ENCODE results near the gene SLCO3A1.

DNA sequence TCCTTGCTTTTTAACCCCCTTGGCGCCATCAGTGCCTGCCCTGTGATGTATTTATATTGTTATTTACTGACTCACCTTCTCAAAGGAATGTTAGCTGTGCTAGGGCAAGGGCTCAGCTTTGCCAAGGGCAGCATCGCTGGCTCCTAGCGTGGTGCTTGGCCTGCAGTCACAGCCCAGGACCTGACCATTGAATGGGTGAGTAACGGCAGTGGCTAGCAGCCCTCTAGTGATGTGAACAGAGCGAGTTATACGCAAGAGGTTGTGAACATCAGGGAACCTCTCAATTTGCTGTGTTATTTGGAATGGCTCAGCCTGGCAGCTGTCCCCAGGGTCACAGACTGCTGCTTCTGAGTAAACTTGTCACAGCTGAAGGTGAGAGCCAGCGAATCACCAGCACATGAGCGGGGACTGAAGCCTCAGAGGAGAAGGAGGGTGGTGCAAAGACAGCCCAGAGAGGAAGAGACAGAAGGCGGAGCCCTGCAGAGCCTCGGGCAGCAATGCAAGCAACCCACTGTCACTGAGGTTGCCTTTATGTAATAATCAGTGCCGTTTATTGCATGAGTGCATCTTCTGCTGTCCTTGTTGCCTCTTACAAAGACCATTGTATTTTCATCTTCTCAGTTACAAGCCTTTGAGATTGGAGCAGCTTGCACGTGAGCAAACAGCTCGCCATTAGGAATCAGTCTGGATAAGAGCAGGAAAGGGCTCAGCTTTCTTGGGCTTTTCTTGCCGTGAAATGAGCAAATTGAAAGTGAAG lies 158.3 kb downstream of the SLCO3A1 start:
- no peak for TF ChIP-seq EZH2phosphoT487 (IDR thresholded peaks at IDR 0.05; ENCODE audit: borderline replicate concordance, low read depth, low read length)
- TF ChIP-seq, protein P1, sequence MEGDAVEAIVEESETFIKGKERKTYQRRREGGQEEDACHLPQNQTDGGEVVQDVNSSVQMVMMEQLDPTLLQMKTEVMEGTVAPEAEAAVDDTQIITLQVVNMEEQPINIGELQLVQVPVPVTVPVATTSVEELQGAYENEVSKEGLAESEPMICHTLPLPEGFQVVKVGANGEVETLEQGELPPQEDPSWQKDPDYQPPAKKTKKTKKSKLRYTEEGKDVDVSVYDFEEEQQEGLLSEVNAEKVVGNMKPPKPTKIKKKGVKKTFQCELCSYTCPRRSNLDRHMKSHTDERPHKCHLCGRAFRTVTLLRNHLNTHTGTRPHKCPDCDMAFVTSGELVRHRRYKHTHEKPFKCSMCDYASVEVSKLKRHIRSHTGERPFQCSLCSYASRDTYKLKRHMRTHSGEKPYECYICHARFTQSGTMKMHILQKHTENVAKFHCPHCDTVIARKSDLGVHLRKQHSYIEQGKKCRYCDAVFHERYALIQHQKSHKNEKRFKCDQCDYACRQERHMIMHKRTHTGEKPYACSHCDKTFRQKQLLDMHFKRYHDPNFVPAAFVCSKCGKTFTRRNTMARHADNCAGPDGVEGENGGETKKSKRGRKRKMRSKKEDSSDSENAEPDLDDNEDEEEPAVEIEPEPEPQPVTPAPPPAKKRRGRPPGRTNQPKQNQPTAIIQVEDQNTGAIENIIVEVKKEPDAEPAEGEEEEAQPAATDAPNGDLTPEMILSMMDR (conservative IDR thresholded peaks at IDR 0.05; ENCODE audit: low read length) = no peak
